HG03025 (cell line): ENCODE results near the gene PRSS3.
"Not testable (repeated sequence)": the region's sequence is repeated elsewhere in the genome, so short reads cannot be mapped to it uniquely, and the experiment has no call there.

Experiments used
- ATAC-seq: cut with Tn5 transposase; IDR thresholded peaks from one replicate; pipeline ENCODE4 v1.9.1; 2021; ENCODE audit warnings: mild to moderate bottlenecking, moderate library complexity; ENCODE audit not compliant: unreplicated experiment, low FRiP score

PRSS3 gene

DNA sequence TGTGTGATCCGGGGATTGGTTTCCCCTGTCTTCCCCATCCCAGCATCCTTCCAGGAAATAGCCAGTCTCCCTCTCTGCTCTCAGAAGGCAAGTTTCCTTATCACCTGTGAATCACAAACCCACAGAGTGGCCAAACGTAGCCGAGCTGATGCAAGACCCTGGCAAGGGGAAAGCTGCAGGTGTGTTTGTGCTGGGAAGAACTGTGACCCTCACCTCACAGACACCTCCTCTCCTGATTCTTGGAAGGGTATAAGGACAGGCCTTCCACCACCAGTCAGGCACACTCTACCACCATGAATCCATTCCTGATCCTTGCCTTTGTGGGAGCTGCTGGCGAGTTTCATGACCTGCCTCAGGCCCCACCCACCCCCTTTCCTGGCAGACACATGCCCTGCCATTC is at the start of gene PRSS3:
Gene PRSS3 (plus strand): TSS at position 281 of the 400 bp plus-strand sequence. CDS start 13 bp downstream, at position 294.
- ATAC-seq: no peak

DNA sequence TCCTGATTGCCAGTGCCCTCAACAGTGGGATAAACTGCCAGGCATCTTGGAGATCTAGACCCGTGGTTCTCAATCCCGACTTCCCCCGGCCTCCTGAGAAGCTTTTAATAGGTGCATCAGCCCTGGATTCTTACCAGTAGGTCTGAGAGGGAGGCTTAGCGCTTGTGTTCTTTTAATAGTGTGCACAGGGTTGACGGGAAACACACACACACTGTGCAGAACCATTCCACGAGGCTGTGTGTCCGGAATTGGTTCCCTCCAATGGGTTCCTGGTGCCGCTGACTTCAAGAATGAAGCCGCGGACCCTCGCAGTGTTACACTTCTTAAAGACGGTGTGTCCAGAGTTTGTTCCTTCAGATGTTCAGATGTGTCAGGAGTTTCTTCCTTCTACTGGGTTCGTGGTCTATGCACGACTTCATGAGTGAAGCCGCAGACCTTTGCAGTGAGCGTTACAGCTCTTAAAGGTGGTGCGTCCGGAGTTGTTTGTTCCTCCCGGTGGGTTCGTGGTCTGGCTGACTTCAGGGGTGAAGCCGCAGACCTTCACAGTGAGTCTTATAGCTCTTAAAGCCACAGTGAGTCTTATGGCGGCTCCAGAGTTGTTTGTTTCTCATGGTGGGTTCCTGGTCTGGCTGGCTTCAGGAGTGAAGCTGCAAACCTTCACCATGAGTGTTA is 46.6 kb upstream of the PRSS3 start:
- no peak for ATAC-seq

DNA sequence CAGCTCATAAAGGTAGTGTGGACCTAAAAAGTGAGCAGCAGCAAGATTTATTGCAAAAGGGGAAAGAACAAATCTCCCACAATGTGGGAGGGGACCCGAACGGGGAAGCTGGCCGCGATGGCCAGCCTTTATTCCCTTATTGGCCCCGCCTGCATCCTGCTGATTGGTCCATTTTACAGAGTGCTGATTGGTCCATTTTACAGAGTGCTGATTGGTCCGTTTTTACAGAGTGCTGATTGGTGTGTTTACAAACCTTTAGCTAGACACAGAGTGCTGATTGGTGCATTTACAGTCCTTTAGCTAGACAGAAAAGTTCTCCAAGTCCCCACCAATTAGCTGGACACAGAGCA is 46.1 kb upstream of the PRSS3 start:
- not testable (repeated sequence) for ATAC-seq

DNA sequence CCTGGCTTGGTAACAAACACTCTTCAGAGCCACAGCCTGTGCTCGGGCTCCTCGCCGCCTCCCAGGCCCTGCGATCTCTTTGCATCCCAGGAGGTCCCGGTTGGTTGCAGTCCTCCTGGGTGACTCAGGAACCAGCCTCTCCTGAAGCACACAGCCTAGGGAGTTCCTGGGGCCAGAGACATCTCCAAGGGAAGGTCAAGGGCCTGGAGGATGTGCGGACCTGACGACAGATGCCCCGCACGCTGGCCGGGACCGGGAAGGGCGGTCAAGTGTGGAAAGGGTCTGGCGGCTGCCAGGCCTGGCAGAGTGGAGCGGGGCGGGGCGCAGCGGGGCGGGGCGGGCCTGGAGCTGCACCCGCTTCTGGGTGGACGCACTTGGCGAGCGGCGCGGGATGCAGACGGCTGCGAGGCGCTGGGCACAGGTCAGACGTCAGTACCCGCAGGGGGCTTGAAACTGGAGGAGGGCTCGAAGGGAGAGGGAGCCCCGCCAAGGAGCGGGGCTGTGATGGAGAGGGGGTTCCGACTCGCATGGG is 45.0 kb upstream of the PRSS3 start:
- ATAC-seq: no peak

DNA sequence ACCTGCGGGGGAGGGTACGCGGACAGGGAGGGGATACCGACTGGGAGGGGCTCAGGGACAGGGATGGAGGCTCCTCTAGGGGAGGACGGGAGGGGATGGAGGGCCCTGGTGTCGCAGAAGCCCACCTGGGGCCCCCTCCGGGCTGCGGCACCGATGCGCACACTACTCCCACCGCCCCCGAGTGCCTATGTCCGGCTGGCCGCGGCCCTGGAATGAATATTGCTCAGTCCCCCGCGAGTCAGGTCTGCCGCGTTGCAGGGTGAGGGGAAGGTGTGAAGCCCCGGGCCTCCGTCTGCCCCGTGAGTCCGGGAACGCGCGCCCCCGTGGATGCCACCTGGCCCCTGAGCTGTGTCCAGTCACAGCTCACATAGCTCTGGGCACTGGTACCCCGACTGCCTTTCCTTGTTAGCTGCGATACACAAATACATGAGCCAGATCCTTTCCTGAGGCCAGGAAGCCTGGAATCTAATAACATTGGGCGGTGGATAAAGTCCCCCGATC is 44.5 kb upstream of the PRSS3 start:
- ATAC-seq: no peak

DNA sequence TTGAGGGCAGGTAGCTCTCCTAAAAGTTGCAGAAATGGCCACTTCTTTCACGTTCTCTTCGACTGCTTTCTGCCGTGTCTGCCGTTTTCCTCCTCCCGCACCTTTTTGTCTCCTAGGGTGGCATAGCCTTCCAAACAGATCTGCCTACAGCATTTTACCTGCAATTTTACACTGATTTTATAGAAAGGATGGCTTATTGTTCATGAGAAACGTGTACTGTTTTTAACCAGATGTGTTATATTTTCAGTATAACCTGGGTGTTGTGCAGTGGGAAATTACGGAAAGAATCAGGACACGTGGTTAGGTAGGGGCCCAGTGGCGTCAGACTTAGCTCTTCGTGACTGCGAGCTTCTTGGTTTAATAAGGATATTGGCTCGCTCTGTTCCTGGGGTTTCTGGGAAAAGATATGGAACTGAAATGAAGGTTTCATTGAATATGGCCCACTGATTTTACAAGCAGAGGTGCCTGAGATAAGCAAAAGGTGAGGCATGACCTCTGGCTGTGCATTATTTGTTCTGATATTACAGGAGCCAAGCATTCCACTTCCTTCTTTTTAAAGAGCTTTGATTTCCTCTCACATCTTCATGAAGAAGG is 43.7 kb upstream of the PRSS3 start:
- ATAC-seq: no peak

DNA sequence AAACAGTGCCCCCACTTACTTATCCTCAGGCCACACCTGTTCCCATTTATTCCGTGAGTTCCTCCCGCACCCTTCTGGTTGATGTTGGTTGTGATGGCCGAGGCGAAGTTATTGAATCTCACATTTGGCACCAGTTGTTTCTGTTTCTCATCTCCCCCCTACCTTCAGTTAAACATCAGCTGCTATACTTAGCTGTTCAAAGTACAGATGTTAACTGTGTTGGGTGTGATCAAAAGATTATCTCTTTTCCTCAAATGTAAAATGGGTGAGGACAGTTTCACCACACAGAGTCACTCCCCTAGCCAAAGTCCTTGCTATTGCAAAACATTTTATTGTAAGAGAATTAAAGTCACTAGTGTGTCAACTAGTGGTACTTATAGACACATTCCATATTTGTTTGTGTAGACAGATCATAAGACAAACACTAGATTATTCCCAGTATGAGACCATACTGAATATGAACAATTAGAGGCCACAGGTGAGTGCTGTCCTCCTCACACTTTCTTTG is 43.2 kb upstream of the PRSS3 start:
- no peak for ATAC-seq

DNA sequence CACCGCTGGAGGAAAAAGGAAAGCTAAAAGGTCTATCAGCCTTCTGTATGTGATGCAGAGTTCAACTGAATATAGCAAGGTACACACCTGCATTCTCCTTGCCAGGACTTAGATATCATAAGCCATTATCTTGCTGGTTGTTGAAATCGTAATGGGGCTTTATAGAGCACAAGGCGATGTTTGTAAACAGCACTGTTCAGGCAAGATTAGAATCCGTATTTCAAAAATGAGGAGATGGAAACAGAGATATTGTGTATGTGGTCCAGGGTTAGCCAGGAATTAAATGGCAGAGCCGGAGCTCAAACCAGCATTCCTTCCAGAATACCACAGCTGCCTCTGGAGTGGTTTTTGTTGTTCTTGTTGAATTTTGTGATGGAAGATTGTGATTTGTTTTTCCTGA is 42.6 kb upstream of the PRSS3 start:
- not testable (repeated sequence) for ATAC-seq

DNA sequence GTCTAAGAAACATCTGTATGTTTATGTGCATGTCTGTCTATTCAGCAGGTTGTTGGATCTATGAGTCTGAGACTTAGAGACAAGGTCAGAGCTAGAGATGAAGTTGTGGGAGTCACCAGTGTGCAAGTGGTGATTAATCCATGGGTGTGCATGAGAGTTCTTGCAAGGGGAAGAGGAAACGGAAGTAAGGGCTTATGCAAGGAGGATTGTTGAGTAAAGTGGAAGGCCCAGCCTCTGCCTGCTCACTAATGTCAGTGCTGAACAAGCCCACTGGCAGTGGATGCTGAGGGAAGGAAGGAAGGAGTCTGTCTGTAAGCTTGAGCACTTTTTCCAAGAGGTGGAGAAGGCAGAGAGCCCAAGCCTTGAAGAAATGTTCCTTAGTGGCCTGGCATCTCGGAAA is 35.7 kb upstream of the PRSS3 start:
- not testable (repeated sequence) for ATAC-seq

DNA sequence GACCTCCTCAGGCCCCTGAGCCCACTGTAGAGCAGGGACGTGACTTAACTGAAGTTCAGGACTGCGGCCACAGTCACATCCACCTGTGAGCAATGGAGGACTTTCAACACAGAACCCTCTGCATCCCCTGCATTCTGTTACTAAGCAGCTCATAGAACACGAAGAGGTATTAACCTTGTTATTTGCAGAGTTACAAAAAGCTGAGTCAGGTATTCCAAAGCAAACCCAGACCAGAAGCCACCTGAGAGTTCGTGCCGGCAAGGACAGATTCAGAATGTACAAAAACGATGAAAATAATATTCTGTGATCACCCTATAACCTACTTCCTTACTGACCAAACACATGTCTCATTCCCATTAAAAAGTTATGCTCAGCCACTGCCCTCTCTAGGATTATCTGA is 33.0 kb upstream of the PRSS3 start:
- no peak for ATAC-seq

DNA sequence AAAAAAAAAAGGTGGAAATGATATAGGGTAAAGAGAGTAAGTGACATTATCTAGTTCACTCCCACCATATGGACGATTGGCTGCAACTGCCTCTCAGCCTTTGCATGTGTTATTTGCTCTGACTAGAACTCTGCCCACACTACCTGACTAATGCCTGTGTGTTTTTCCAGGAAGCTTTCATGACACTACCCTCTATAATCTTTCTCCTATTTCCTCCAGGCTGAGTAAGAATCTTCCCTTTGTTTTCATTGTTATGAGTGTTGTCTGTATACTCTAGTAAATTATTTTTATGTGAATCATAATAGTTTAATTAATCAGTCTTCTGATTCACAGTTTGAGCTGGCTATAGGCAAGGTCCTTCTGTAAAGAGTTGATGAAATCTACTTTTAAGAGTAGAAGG is 31.7 kb upstream of the PRSS3 start:
- not testable (repeated sequence) for ATAC-seq

DNA sequence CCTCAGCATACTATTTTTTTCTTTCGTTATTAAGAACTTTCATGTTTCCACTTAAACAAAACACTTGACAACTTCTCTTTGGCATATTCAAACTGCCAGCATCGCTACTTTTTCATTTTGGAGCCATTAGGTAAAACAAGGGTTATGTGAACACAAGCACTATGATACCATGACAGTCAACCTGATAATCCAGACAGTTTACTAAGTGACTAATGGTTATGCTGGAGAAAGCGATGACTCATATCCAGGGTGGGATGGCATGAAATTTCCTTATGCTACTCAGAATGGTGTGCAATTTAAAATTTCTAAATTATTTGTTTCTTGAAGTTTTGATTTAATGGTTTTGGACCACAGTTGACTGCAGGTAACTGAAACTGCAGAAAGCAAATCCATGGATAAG is 29.9 kb upstream of the PRSS3 start:
- no peak for ATAC-seq

DNA sequence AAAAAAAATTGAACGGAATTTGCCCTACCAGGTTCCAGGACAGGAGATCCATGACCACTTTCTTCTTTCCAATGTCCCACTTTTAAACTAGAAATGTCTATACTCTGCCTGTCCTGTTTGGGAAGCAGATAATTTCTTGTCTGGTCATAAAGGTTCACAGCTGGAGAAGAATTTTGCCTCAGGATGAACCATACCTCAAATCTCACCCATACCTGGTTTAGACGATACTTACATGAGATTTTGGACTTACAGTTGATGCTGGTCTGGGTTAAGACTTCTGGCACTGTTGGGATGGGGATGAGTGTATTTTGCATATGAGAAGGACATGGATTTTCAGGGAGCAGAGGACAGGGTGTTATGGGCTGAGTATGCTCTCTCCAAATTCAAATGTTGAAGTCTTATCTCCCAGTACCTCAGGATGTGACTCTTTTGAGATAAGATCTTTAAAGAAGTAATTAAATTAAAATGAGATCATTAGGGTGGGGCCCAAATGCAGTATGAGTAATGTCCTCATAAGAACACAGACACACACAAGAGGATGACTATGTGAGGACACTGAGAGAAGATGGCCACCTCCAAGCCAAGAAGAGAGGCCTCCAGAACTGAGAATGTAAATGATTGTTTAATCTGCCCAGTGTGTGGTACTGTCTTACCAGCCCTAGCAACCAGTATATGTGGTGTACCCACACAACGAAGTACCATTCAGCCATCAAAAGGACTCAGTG is 25.0 kb upstream of the PRSS3 start:
- not testable (repeated sequence) for ATAC-seq

DNA sequence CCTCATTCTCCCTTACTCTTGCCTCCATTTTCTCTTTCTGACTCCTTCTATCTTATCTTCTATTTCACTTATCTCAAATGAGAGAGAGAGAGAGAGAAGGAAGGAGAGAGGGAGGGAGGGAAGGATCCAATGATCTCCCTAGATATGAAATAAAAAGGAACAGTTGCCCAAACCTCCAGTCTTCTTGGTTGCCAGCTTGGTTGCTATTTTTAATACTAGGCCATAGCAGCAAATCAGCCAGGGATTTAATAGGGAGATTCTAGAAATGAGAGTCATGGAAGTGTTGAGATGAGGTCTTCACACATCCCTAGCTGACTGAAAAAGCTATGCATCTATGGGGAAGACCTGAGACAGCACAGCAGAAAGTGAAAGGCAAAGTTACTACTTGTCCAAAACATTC is 22.2 kb upstream of the PRSS3 start:
- not testable (repeated sequence) for ATAC-seq

DNA sequence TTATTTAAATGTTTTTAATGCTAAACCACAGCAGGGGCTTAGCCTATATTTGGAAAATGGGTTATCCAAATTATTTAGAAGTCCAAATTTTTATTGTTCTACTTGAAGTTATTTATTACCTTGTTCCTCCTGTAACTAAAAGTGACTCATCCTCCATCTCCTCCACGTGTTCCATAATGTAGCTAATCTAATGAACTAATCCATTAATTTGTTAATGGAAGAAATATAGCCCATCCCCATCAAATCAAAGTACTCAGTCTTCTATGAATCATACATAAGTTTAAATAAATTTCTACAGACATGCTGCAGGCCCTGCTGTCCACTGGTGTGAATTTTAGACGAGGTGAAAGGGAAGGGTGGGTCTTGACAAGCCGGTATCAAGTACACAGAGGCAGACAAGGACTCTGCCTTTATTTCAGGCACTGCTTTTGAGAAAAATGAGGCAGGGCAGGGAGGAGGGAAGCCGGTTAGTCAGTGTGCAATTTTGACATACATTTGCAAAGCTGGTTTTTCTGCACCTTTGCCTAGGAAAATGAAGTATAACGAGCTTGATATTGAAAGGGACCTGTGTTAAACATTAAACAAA is 21.2 kb upstream of the PRSS3 start:
- ATAC-seq: not testable (repeated sequence)

DNA sequence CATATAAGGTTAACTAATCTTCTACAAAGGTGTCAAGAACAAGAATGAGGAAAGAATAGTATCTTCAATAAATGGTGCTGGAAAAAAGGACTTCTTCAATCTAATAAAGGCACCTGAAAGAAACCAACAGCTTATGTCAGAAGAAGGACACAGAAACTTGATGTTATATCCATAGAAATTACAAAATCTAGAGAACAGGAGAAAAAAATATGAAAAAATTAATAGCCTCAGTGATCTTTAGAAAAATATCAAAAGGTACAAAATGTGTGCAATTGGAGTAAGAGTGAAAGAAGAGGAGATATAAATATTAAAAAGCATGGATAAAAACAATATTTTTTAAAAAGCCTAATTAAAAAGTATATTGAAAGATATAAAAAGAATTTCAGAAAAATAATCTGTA is 18.8 kb upstream of the PRSS3 start:
- ATAC-seq: no peak

DNA sequence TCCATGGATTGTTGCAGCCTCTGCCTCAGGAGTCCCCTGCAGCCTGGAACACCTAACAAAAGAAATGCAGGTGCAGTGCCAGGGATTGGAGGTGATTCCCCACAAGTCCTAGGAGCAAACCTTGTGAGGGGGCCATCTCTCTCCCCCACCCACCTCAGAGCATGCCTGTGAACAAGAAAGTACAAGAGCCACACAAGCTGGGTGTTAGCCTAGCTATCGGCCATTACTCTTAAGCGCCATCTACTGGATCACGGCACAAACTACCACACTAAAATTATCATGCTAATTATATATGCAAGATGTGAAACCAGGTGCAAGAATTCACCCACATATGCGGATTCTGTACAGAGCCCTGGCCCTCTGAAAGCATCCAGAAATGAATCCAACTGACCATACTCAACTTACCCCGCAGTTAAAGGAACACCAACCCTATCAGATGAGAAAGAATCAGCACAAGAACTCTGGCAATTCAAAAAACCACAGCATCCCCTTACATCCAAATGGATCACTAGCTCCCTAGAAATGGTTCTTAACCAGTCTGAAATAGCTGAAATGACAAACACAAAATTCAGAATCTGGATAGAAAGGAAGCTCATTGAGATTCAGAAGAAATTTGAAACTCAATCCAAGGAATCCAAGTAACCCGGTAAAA is 16.5 kb upstream of the PRSS3 start:
- ATAC-seq: peak; percentile 75

DNA sequence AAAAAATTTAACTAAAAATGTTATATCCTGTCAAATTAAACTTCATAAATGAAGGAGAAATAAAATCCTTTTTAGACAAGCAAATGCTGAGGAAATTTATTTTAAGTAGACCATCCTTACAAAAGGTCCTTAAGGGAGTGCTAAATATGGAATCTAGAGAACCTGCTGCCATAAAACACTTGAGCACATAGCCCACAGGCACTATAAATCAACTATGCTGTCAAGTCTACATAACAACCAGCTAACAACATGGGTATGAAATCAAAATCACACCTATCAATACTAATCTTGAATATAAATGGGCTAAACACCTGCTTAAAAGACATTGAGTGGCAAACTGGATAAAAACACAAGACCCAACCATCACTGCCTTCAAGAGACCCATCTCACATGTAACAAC is 15.1 kb upstream of the PRSS3 start:
- no peak for ATAC-seq

DNA sequence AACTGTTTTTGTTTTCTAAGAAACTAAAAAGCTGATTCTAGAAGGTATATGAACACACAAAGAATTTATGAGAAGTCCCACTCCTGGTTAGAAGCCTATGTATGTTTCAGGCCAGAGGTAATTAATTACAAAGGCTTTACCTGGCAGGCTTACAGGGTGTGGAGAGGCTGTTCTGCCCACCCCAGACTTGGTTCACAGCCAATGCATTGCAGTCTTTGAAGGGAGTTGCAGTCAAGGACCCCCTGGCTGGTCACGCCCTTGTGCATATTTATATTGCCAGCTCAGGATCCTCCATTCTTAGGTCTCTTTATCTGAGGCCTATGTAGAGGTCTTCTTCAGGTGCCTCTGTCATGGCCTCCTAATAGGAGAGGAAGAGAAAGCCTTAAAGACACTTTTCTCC is 13.6 kb upstream of the PRSS3 start:
- no peak for ATAC-seq

DNA sequence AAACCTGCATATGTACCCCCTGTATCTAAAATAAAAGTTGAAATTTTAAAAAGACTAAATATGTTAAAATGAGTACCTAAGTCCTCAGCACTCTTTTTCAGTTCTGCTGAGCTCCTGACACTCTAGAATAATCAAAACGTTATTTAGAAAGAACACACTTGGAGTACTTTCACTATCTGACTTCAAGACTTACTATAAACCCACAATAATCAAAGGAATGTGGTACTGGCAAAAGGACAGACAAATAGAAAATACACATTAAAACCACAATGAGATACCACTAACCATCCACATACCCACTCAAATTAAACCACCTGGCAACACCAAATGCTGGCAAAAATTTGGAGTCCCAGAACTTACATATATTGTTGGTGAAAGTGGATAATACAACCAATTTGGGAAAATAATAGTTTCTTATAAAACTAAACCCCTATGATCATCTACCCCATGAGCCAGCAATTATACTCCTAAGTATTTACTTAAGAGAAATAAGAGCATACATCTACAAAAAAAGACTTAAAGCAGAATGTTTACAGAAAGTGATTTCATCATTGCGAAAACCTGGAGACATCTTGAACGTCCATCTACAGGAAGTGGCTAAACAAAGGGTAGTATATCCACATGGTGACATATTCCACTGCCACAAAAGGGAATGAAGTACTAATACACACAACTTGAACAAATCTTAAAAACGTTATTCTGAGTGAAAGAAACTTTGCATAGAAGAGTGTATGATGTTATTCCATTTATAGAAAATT is 12.8 kb upstream of the PRSS3 start:
- ATAC-seq: no peak
